Brain microvascular endothelial cell (primary cell): ENCODE measurements around the gene BPHL.

Experiments used
- DNase-seq: peaks from one replicate; pipeline ENCODE4 v3.0.0-alpha.2; 2020
- H3K27ac ChIP-seq: fragments of 250-450 bp; sonication (Bioruptor Pico); 2 replicates; pipeline ENCODE4 v1.5.1; 2020; ENCODE audit warnings: mild to moderate bottlenecking, moderate library complexity
- H3K27me3 ChIP-seq: fragments of 250-450 bp; sonication (Bioruptor Pico); replicated peaks from 2 replicates; pipeline ENCODE4 v1.5.1; 2020; ENCODE audit warnings: mild to moderate bottlenecking
- H3K36me3 ChIP-seq: fragments of 250-450 bp; sonication (Bioruptor Pico); replicated peaks from 2 replicates; pipeline ENCODE4 v1.5.1; 2020; ENCODE audit warnings: mild to moderate bottlenecking
- H3K4me3 ChIP-seq: 2 replicates; pipeline ENCODE4 v1.5.1; 2011; ENCODE audit warnings: low read depth, mild to moderate bottlenecking, control low read depth, low read length, moderate library complexity
- CTCF ChIP-seq: IDR thresholded peaks from 2 replicates; pipeline ENCODE4 v1.5.1; 2011; ENCODE audit warnings: low read depth, mild to moderate bottlenecking, moderate library complexity, low read length, control low read depth, inconsistent platforms; ENCODE audit errors: missing control alignments
- in situ Hi-C: cut with HindIII; loops from 2 replicates; pipeline ENCODE4 v1.10.0; 2017; ENCODE audit warnings: low sequenced_read_pairs, low pct_ligation_motif_present

BPHL gene

GRCh38 chr6:3140201-3140600 is 21.7 kb downstream of the BPHL start:
- in situ Hi-C loops, result no loop called here
- no peak overlapping the region for H3K4me3 ChIP-seq
- H3K27me3 ChIP-seq, result no peaks in the 10 kb centered on the region
- H3K27ac ChIP-seq, result no peak overlapping the region
- no peaks in the 10 kb centered on the region for H3K36me3 ChIP-seq
- TF ChIP-seq CTCF, result no peak
- no peak for DNase-seq

GRCh38 chr6:3142536-3142935 is 24.0 kb downstream of the BPHL start:
- in situ Hi-C loops, result no loop called here

GRCh38 chr6:3143158-3143557 is 24.6 kb downstream of the BPHL start:
- H3K27ac ChIP-seq, result no peak overlapping the region
- peaks cover 5% of the 10 kb centered on the region for H3K36me3 ChIP-seq
- H3K4me3 ChIP-seq, result no peak overlapping the region
- DNase-seq, result no peak
- H3K27me3 ChIP-seq, result no peaks in the 10 kb centered on the region
- TF ChIP-seq CTCF, result no peak
- in situ Hi-C loops, result no loop called here

More at GRCh38 chr6:3142536-3142935, 24.0 kb downstream of the BPHL start:
- Histone ChIP-seq H3K27ac (no peak overlapping the region), H3K27me3 (no peaks in the 10 kb centered on the region), H3K36me3 (no peaks in the 10 kb centered on the region), H3K4me3 (no peak overlapping the region)
- no peak for TF ChIP-seq CTCF
- no peak for DNase-seq

- H3K4me3 ChIP-seq, result no peak overlapping the region
- no peak for DNase-seq
- in situ Hi-C loops, result no loop called here
- H3K27me3 ChIP-seq, result no peaks in the 10 kb centered on the region
- H3K36me3 ChIP-seq, result peaks cover 5% of the 10 kb centered on the region
- no peak for TF ChIP-seq CTCF
- no peak overlapping the region for H3K27ac ChIP-seq
These were observed 26.1 kb downstream of the BPHL start for GRCh38 chr6:3144571-3144970.

GRCh38 chr6:3147914-3148757 is 29.6 kb downstream of the BPHL start:
- in situ Hi-C loops, result no loop called here
- no peaks in the 10 kb centered on the region for H3K27me3 ChIP-seq
- peak; percentile 29 for TF ChIP-seq CTCF
- no peak overlapping the region for H3K4me3 ChIP-seq
- no peak overlapping the region for H3K27ac ChIP-seq
- DNase-seq, result no peak
- peaks cover 15% of the 10 kb centered on the region for H3K36me3 ChIP-seq

- H3K27ac ChIP-seq, result no peak overlapping the region
- no peaks in the 10 kb centered on the region for H3K27me3 ChIP-seq
- H3K36me3 ChIP-seq, result peaks cover 33% of the 10 kb centered on the region
- TF ChIP-seq CTCF, result no peak
- in situ Hi-C loops, result no loop called here
- H3K4me3 ChIP-seq, result no peak overlapping the region
- no peak for DNase-seq
These were observed 33.2 kb downstream of the BPHL start for GRCh38 chr6:3151691-3152090.
